Gastrocnemius medialis (tissue), 4 donors: Measurements from ENCODE around the gene SYS1.

Source experiments
- CTCF ChIP-seq, 5 experiments: fragments of 450-650 bp in 3 of 5; fragments of 200-600 bp in 2 of 5; sonication (generic) in 2 of 5; IDR thresholded peaks in 4 of 5; conservative IDR thresholded peaks in 1 of 5; 1 replicate in 4 of 5; 2 replicates in 1 of 5; pipeline ENCODE4 v1.5.1; 2016 to 2019; ENCODE audit warnings: antibody characterized with exemption in 5 of 5, mild to moderate bottlenecking in 3 of 5, moderate library complexity in 3 of 5
- POLR2A ChIP-seq, 2 donors: fragments of 450-650 bp; IDR thresholded peaks; one replicate each; pipeline ENCODE4 v1.6.1; 2017; ENCODE audit warnings: antibody characterized with exemption in 2 of 2, mild to moderate bottlenecking in 2 of 2, moderate library complexity in 2 of 2

GRCh38 chr20:45340951-45341350, 22.0 kb upstream of the SYS1 start:
- no peak for TF ChIP-seq CTCF (IDR thresholded peaks at IDR 0.05 in 4 of 5, conservative IDR thresholded peaks at IDR 0.05 in 1 of 5)
- no peak for TF ChIP-seq POLR2A (IDR thresholded peaks at IDR 0.05)
